CD4-positive, alpha-beta memory T cell (primary cell): ENCODE measurements around the gene NUP214. TPM values are rescaled to one million over a fixed set of nuclear protein-coding genes. Genes with fewer than 3 reads are reported as not detected.

Source experiments
- CTCF ChIA-PET: fragments of 350-600 bp; sonication (Branson Sonifier 250); formaldehyde crosslinking; loops from one replicate; lab custom pipeline; 2021; ENCODE audit warnings: inconsistent platforms; ENCODE audit not compliant: partially characterized antibody; lab: Charles Lee
- POLR2A ChIA-PET: fragments of 350-600 bp; sonication (Branson Sonifier 250); formaldehyde crosslinking; loops from one replicate; lab custom pipeline; 2021; ENCODE audit not compliant: partially characterized antibody; lab: Charles Lee
- DNase-seq, 5 donors: peaks; one replicate each; pipeline versions ENCODE4 v3.0.0 to v3.0.0-alpha.2; 2020 to 2022; ENCODE audit warnings: mixed read lengths in 1 of 5
- H3K27ac ChIP-seq: one replicate; pipeline ENCODE4 v1.7.0; 2013; ENCODE audit warnings: low read depth, low read length
- H3K27me3 ChIP-seq: 2 replicates; pipeline ENCODE4 v1.7.0; 2013; ENCODE audit warnings: mild to moderate bottlenecking, low read length, moderate library complexity; ENCODE audit not compliant: insufficient read depth
- H3K36me3 ChIP-seq: 2 replicates; pipeline ENCODE4 v1.7.0; 2013; ENCODE audit warnings: mild to moderate bottlenecking, low read length, moderate library complexity; ENCODE audit not compliant: insufficient read depth
- H3K4me1 ChIP-seq: 2 replicates; pipeline ENCODE4 v1.7.0; 2013; ENCODE audit warnings: mild to moderate bottlenecking, low read length, moderate library complexity; ENCODE audit not compliant: insufficient read depth
- H3K4me3 ChIP-seq, 2 donors: one replicate each; pipeline ENCODE4 v1.7.0; 2013; ENCODE audit warnings: low read length in 2 of 2, mild to moderate bottlenecking in 1 of 2
- H3K9me3 ChIP-seq, 2 donors: one replicate each; pipeline ENCODE4 v1.7.0; 2013; ENCODE audit warnings: low read length in 2 of 2, control low read depth in 1 of 2; ENCODE audit not compliant: control insufficient read depth in 1 of 2
- H3K27ac Mint-ChIP-seq, 7 donors: one replicate each; pipeline ENCODE4 v1.8.0; 2020 to 2021; ENCODE audit warnings: mixed read lengths in 7 of 7, mild to moderate bottlenecking in 6 of 7, inconsistent platforms in 3 of 7, moderate library complexity in 3 of 7
- H3K27me3 Mint-ChIP-seq, 2 donors: one replicate each; pipeline ENCODE4 v1.8.0; 2020 to 2021; ENCODE audit warnings: mixed read lengths in 2 of 2
- H3K36me3 Mint-ChIP-seq, 2 donors: one replicate each; pipeline ENCODE4 v1.8.0; 2020 to 2021; ENCODE audit warnings: mixed read lengths in 2 of 2, inconsistent platforms in 1 of 2, mild to moderate bottlenecking in 1 of 2
- H3K4me1 Mint-ChIP-seq, 4 donors: one replicate each; pipeline ENCODE4 v1.8.0; 2020 to 2021; ENCODE audit warnings: mixed read lengths in 4 of 4, mild to moderate bottlenecking in 1 of 4
- H3K4me3 Mint-ChIP-seq, 8 donors: one replicate each; pipeline ENCODE4 v1.8.0; 2020 to 2021; ENCODE audit warnings: mixed read lengths in 8 of 8, mild to moderate bottlenecking in 7 of 8, moderate library complexity in 6 of 8, inconsistent platforms in 3 of 8
- H3K9me3 Mint-ChIP-seq, 8 donors: one replicate each; pipeline ENCODE4 v1.8.0; 2020 to 2021; ENCODE audit warnings: mixed read lengths in 8 of 8, mild to moderate bottlenecking in 5 of 8, inconsistent platforms in 3 of 8, moderate library complexity in 1 of 8
- intact Hi-C: fragments of 100-400 bp; cut with micrococcal nuclease; formaldehyde crosslinking; loops from one replicate; pipeline ENCODE4 v1.15.1; 2023
- polyA plus RNA-seq, 2 donors: library from polyadenylated mRNA; unstranded; fragments of 300-500 nt; fragmentation: Illumina TruSeq; gene quantifications; one replicate each; pipeline ENCODE4 v1.2.3, GENCODE V29; 2021
- total RNA-seq, 2 experiments: library from RNA; stranded (reverse); gene quantifications; one replicate each; pipeline ENCODE4 v1.2.3, GENCODE V29; 2021

The NUP214 gene
- total and polyA plus RNA-seq, 4 experiments from 2014 or later: 6.6 to 79.5 (median 47.2) TPM

GRCh38 chr9:131273856-131274673 lies 148.7 kb downstream of the NUP214 start:
- DNase-seq: no peak
- Mint-ChIP-seq H3K27me3 (no peaks in the 10 kb centered on the region), H3K36me3 (peaks cover 28 to 56% of the 10 kb centered on the region in 2 donors), H3K27ac (peak overlapping the region; percentile 93 to 99 (median 96)), H3K4me1 (peaks cover 31 to 69% (median 41%) of the 10 kb centered on the region in 4 donors), H3K9me3 (no peaks in the 10 kb centered on the region), H3K4me3 (peak overlapping the region; percentile 96 to 100 (median 99))
- Histone ChIP-seq H3K27ac (peak overlapping the region; percentile 72), H3K36me3 (no peaks in the 10 kb centered on the region), H3K27me3 (no peaks in the 10 kb centered on the region), H3K9me3 (no peaks in the 10 kb centered on the region), H3K4me3 (peak overlapping the region; percentile 91 to 100), H3K4me1 (peaks cover 40% of the 10 kb centered on the region)
- POLR2A ChIA-PET: interaction anchor here (0.7 to 17.7 kb wide), 11 partner anchors 12 to 1077 kb away, joined by 3 to 1324 read pairs (median 4); no protein-coding TSS in a partner anchor
- intact Hi-C loops: loop anchor here (1.0 to 10.0 kb wide), 3 partner anchors 22 to 231 kb away; partner anchors contain the start of gene POMT1
- CTCF ChIA-PET: interaction anchor here (0.9 to 12.3 kb wide), 7 partner anchors 8 to 97 kb away, joined by 3 to 188 read pairs (median 5); no protein-coding TSS in a partner anchor

GRCh38 chr9:131274674-131275331 lies 149.4 kb downstream of the NUP214 start:
- H3K9me3 ChIP-seq: no peaks in the 10 kb centered on the region
- intact Hi-C loops: loop anchor here (1.0 to 10.0 kb wide), 3 partner anchors 23 to 230 kb away; partner anchors contain the start of gene POMT1
- peaks cover 31 to 69% (median 41%) of the 10 kb centered on the region in 4 donors for H3K4me1 Mint-ChIP-seq
- H3K9me3 Mint-ChIP-seq: no peaks in the 10 kb centered on the region
- no peak for DNase-seq
- H3K4me3 ChIP-seq: peak overlapping the region; percentile 91 to 100
- H3K4me3 Mint-ChIP-seq: peak overlapping the region; percentile 96 to 100 (median 99)
- H3K27ac ChIP-seq: peak overlapping the region; percentile 72
- no peaks in the 10 kb centered on the region for H3K27me3 Mint-ChIP-seq
- peaks cover 38% of the 10 kb centered on the region for H3K4me1 ChIP-seq
- H3K27me3 ChIP-seq: no peaks in the 10 kb centered on the region
- H3K27ac Mint-ChIP-seq: peak overlapping the region; percentile 93 to 99 (median 96)
- POLR2A ChIA-PET: interaction anchor here (0.7 to 17.7 kb wide), 10 partner anchors 13 to 393 kb away, joined by 3 to 1324 read pairs (median 4); no protein-coding TSS in a partner anchor
- CTCF ChIA-PET: interaction anchor here (0.8 to 12.3 kb wide), 8 partner anchors 8 to 98 kb away, joined by 3 to 188 read pairs (median 4); no protein-coding TSS in a partner anchor
- H3K36me3 Mint-ChIP-seq: peaks cover 28 to 56% of the 10 kb centered on the region in 2 donors
- no peaks in the 10 kb centered on the region for H3K36me3 ChIP-seq

- ChIA-PET POLR2A (interaction anchor here (0.6 to 17.7 kb wide), 8 partner anchors 13 to 97 kb away, joined by 3 to 1324 read pairs (median 4); no protein-coding TSS in a partner anchor), CTCF (interaction anchor here (0.8 to 12.3 kb wide), 5 partner anchors 9 to 95 kb away, joined by 3 to 188 read pairs (median 3); no protein-coding TSS in a partner anchor)
- Mint-ChIP-seq H3K4me1 (peaks cover 27 to 62% (median 36%) of the 10 kb centered on the region in 4 donors), H3K36me3 (peaks cover 28 to 55% of the 10 kb centered on the region in 2 donors), H3K9me3 (no peaks in the 10 kb centered on the region), H3K27ac (peak overlapping the region; percentile 93 to 99 (median 96)), H3K4me3 (peak overlapping the region; percentile 96 to 100 (median 99)), H3K27me3 (no peaks in the 10 kb centered on the region)
- DNase-seq: peak in 1 of 5 donors; percentile 31
- Histone ChIP-seq H3K36me3 (no peaks in the 10 kb centered on the region), H3K4me1 (peaks cover 38% of the 10 kb centered on the region), H3K27me3 (no peaks in the 10 kb centered on the region), H3K4me3 (peak overlapping the region; percentile 91 to 100), H3K9me3 (no peaks in the 10 kb centered on the region), H3K27ac (peak overlapping the region; percentile 72)
- intact Hi-C loops: loop anchor here (5.0 to 10.0 kb wide), 2 partner anchors 62 to 229 kb away; partner anchors contain the start of gene POMT1
Measured at GRCh38 chr9:131275332-131276093, 150.1 kb downstream of the NUP214 start.

- peak in 3 of 5 donors; percentile 39 to 62 (median 43) for DNase-seq
- H3K27me3 ChIP-seq: no peaks in the 10 kb centered on the region
- H3K4me1 ChIP-seq: peaks cover 30% of the 10 kb centered on the region
- Mint-ChIP-seq H3K27me3 (no peaks in the 10 kb centered on the region), H3K9me3 (no peaks in the 10 kb centered on the region), H3K36me3 (peaks cover 28 to 49% of the 10 kb centered on the region in 2 donors), H3K27ac (peak within 1 kb of the TSS; percentile 93 to 99 (median 96)), H3K4me1 (peaks cover 23 to 55% (median 29%) of the 10 kb centered on the region in 4 donors), H3K4me3 (peak within 1 kb of the TSS; percentile 96 to 100 (median 99))
- H3K4me3 ChIP-seq: peak within 1 kb of the TSS; percentile 91 to 100
- CTCF ChIA-PET: interaction anchor here (1.0 to 12.3 kb wide), 4 partner anchors 10 to 98 kb away, joined by 3 to 188 read pairs (median 3); no protein-coding TSS in a partner anchor
- intact Hi-C loops: loop anchor here (5.0 to 10.0 kb wide), 2 partner anchors 61 to 229 kb away; partner anchors contain the start of gene POMT1
- H3K36me3 ChIP-seq: no peaks in the 10 kb centered on the region
- H3K27ac ChIP-seq: peak within 1 kb of the TSS; percentile 72
- no peaks in the 10 kb centered on the region for H3K9me3 ChIP-seq
- POLR2A ChIA-PET: interaction anchor here (0.6 to 17.7 kb wide), 6 partner anchors 14 to 97 kb away, joined by 4 to 1324 read pairs (median 6); no protein-coding TSS in a partner anchor
Measured at GRCh38 chr9:131276094-131276888, 150.9 kb downstream of the NUP214 start, which contains the start of gene FAM78A. Gene FAM78A (minus strand): TSS chr9:131276510. CDS start chr9:131276179, 331 bp downstream.

- H3K4me3 Mint-ChIP-seq: peak overlapping the region in 5 of 8 donors; percentile 58 to 79 (median 65)
- Histone ChIP-seq H3K36me3 (no peaks in the 10 kb centered on the region), H3K9me3 (no peaks in the 10 kb centered on the region), H3K27ac (peak overlapping the region; percentile 67), H3K4me3 (peak overlapping the region; percentile 2 to 65), H3K4me1 (peaks cover 27% of the 10 kb centered on the region), H3K27me3 (no peaks in the 10 kb centered on the region)
- ChIA-PET CTCF (interaction anchor here (1.0 to 12.3 kb wide), 3 partner anchors 22 to 99 kb away, joined by 3 to 188 read pairs (median 3); no protein-coding TSS in a partner anchor), POLR2A (interaction anchor here (0.9 to 17.7 kb wide), 4 partner anchors 15 to 96 kb away, joined by 4 to 1324 read pairs (median 122); no protein-coding TSS in a partner anchor)
- DNase-seq: peak in 3 of 5 donors; percentile 40 to 59 (median 47)
- H3K9me3 Mint-ChIP-seq: no peaks in the 10 kb centered on the region
- H3K27me3 Mint-ChIP-seq: no peaks in the 10 kb centered on the region
- H3K36me3 Mint-ChIP-seq: peaks cover 28 to 43% of the 10 kb centered on the region in 2 donors
- H3K4me1 Mint-ChIP-seq: peaks cover 21 to 52% (median 27%) of the 10 kb centered on the region in 4 donors
- intact Hi-C loops: loop anchor here (5.0 to 10.0 kb wide), 2 partner anchors 60 to 228 kb away; partner anchors contain the start of gene POMT1
- H3K27ac Mint-ChIP-seq: peak overlapping the region in 1 of 7 donors; percentile 75
Measured at GRCh38 chr9:131276891-131277286, 151.5 kb downstream of the NUP214 start.
